ENCODE data around the gene LDLRAD3. TPM values are rescaled to one million over a fixed set of nuclear protein-coding genes. Genes with fewer than 3 reads are reported as not detected.
A peak's percentile ranks its signal among the peaks of the same experiment; 100 is the strongest.

LDLRAD3 gene
- total RNA-seq, 1 donor, result 3.9 TPM

GRCh38 chr11:36095716-36096115, 151.9 kb downstream of the LDLRAD3 start:
- no peak for TF ChIP-seq CTCF (IDR thresholded peaks at IDR 0.05; ENCODE audit: insufficient read depth, low read depth, low read length)
- H3K4me3 ChIP-seq (ENCODE audit: low read depth, low read length), result no peak overlapping the region
- peak; percentile 81 for DNase-seq (ENCODE audit: low read depth)

DNA sequence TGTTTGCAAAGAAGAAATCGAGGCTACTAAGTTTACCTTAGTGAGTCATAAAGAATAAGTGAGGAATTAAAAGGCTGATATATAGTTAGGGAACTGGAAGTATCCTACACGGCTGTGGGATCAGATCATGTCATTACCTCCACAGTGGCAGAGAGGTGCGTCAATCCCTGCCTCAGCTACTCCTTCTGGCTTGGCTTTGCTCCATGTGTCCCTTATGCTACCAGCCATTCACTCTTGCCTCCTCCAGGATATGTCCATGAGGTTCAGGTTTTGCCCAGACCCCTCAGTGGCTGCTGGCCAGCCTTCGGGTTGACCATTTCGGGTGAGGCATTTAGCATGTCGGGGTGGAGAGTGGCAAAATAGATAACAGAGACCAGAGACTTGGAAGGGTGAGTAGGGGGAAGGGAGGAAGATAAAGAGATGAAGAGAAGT, 153.4 kb downstream of the LDLRAD3 start:
- no peak overlapping the region for H3K4me3 ChIP-seq (ENCODE audit: low read depth, low read length)
- DNase-seq (ENCODE audit: low read depth), result no peak
- no peak for TF ChIP-seq CTCF (IDR thresholded peaks at IDR 0.05; ENCODE audit: insufficient read depth, low read depth, low read length)

DNA sequence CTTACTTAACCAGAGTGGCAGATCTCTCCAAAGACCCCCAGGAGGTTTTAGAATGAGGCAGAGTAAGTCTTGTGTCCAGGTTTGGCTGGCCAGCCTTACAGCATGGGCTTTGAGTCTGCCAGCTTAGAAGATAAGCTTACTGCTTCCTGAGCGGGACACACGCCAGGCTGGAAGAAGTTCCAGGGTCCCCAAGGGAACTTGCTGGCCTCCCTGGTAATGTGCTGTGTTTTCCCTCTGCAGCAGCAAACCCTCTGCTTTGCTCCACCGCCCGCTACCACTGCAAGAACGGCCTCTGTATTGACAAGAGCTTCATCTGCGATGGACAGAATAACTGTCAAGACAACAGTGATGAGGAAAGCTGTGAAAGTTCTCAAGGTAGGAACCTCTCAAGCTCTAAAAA, 154.2 kb downstream of the LDLRAD3 start:
- no peak for TF ChIP-seq CTCF (IDR thresholded peaks at IDR 0.05; ENCODE audit: insufficient read depth, low read depth, low read length)
- no peak for DNase-seq (ENCODE audit: low read depth)
- no peak overlapping the region for H3K4me3 ChIP-seq (ENCODE audit: low read depth, low read length)

- H3K4me3 ChIP-seq (ENCODE audit: low read depth, low read length), result no peak overlapping the region
- no peak for TF ChIP-seq CTCF (IDR thresholded peaks at IDR 0.05; ENCODE audit: insufficient read depth, low read depth, low read length)
- no peak for DNase-seq (ENCODE audit: low read depth)
Observed at GRCh38 chr11:36098853-36099375, 155.1 kb downstream of the LDLRAD3 start.

DNA sequence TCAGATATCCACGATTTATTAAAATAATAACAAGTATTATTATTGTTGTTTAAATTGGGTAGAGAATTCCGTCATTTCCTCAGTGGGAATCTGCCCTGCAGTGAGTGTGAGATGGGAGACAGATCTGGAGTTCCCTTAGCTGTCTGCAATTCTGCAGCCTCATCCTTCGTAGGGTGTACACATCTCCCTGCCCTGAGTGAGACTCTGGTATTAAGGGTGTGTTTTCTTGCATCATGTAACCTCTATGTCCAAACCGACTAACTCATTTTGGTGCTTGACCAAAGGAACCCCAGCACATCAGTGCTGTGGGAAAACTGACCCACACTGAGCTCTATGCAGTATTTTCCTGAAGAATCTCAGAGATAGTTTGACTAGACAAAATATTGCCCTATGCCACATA, 157.6 kb downstream of the LDLRAD3 start:
- TF ChIP-seq CTCF (IDR thresholded peaks at IDR 0.05; ENCODE audit: insufficient read depth, low read depth, low read length), result no peak
- no peak for DNase-seq (ENCODE audit: low read depth)
- no peak overlapping the region for H3K4me3 ChIP-seq (ENCODE audit: low read depth, low read length)

DNA sequence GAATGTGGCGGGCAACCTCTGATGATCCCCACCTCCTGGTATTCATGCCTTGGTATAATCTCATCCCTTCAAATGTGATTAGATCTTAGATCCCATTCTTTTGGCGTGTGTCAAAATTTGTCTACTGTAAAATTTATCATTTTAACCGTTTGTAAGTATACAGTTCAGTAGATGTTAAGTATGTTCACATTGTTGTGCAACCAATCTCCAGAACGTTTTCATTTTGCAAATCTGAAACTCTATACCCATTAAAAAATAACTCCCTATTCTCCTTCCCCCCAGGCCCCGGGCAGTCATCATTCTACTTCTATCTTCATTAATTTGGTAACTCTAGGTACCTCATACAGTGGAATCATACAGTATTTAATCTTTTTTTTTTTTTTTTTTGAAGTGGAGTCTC, 159.0 kb downstream of the LDLRAD3 start:
- H3K4me3 ChIP-seq (ENCODE audit: low read depth, low read length), result no peak overlapping the region
- no peak for DNase-seq (ENCODE audit: low read depth)
- TF ChIP-seq CTCF (IDR thresholded peaks at IDR 0.05; ENCODE audit: insufficient read depth, low read depth, low read length), result no peak

- no peak overlapping the region for H3K4me3 ChIP-seq (ENCODE audit: low read depth, low read length)
- DNase-seq (ENCODE audit: low read depth), result no peak
- no peak for TF ChIP-seq CTCF (IDR thresholded peaks at IDR 0.05; ENCODE audit: insufficient read depth, low read depth, low read length)
Observed at GRCh38 chr11:36103933-36104530, 160.2 kb downstream of the LDLRAD3 start.

All from fibroblast of villous mesenchyme (primary cell).